ENCODE measurements around the gene RELA.

Gene RELA

DNA sequence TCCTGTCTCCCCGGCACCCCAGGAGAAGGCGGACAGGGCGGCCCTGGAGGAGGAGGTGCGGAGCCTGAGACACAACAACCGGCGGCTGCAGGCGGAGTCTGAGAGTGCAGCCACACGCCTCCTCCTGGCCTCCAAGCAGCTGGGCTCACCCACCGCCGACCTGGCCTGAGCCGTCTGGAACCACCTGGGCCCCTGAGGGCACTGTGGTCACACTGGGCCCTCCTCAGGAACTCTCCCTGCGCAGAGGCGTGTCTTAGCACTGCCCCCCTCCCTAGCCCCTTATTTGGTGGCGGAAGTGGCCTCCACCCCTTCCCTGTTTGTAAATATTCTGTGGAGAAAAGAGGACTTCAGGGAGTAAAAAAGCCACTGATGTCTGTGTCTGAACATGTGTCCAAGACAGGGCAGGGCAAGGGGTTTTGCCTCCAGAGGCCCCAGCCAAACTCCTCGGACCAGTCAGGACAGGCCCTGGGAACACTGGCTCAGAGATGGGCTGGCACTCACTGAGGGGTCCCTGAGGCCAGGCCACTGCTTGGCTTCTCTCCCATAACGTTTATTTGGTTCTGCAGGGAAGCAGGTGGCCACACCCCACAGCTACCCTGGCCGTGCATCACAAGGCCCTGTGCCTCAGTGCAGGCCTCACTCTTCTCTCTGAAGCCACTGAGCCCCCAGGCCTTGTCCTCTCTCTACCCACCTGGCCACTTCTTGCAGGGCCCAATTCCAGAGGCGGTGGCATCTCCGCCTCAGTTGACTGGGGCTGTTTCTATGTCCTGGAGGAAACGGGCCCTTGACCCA, 12.0 kb downstream of the RELA start:
- no peak overlapping the region for H2AFZ ChIP-seq (ENCODE audit: low read depth)
- H3K36me3 ChIP-seq (ENCODE audit: insufficient read depth) = no peaks in the 10 kb centered on the region
- H3K27me3 ChIP-seq (ENCODE audit: insufficient read depth, low read depth) = no peaks in the 10 kb centered on the region
- H3K4me1 ChIP-seq (ENCODE audit: low read depth, poor library complexity, severe bottlenecking) = peaks cover 19% of the 10 kb centered on the region
- no peak overlapping the region for H3K9ac ChIP-seq
- no peak overlapping the region for H3K4me3 ChIP-seq (IDR thresholded peaks at IDR 0.05; ENCODE audit: insufficient read depth, low read depth, low read length)
- no peak overlapping the region for H3K4me2 ChIP-seq
- no peaks in the 10 kb centered on the region for H4K20me1 ChIP-seq (ENCODE audit: insufficient read depth)
- TF ChIP-seq, protein P1, sequence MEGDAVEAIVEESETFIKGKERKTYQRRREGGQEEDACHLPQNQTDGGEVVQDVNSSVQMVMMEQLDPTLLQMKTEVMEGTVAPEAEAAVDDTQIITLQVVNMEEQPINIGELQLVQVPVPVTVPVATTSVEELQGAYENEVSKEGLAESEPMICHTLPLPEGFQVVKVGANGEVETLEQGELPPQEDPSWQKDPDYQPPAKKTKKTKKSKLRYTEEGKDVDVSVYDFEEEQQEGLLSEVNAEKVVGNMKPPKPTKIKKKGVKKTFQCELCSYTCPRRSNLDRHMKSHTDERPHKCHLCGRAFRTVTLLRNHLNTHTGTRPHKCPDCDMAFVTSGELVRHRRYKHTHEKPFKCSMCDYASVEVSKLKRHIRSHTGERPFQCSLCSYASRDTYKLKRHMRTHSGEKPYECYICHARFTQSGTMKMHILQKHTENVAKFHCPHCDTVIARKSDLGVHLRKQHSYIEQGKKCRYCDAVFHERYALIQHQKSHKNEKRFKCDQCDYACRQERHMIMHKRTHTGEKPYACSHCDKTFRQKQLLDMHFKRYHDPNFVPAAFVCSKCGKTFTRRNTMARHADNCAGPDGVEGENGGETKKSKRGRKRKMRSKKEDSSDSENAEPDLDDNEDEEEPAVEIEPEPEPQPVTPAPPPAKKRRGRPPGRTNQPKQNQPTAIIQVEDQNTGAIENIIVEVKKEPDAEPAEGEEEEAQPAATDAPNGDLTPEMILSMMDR (conservative IDR thresholded peaks at IDR 0.05; ENCODE audit: low read depth, low read length) = no peak
- no peak overlapping the region for H3K27ac ChIP-seq
- H3K79me2 ChIP-seq (ENCODE audit: insufficient read depth, low read depth) = no peaks in the 10 kb centered on the region

DNA sequence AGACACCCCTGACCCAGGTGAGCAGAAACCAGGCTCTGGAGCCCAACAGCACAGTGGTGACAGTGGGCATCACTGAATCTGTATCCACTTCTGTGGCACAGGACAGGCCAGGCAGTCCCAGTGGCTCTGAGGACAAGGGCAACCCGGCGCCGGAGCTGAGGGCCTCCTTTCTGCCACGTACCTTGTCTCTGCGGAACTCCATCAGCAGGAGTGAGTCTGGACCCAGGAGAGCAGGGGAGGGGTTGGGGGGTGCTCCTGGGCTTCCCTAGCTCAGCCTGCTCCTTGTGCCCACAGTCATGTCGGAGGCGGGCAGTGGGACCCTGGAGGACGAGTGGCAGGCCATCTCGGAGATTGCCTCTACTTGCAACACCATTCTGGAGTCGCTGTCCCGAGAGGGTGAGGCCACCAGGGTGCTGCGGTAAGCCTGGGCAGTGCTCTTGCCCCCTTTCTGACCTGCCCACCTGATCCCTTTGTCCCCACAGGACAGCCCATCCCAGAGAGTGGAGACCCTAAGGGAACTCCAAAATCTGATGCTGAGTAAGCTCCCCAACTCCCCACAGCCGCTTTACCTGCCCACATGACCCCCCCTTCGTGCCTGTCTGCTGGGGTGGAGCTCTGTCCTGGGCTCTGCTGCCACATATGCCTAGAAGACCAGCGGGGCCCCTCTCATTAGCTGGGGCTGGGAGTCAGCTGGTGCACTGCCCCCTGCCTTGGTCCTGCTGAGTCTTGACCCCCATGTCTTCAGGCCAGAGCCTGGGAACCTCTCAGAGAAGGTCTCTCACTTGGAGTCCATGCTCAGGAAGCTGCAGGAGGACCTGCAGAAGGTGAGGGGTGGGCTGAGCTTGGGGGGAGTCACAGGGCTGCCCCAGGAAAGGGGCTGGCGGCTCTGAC, 12.8 kb downstream of the RELA start:
- TF ChIP-seq, protein P1 (conservative IDR thresholded peaks at IDR 0.05; ENCODE audit: low read depth, low read length) = no peak
- Histone ChIP-seq H3K27me3 (ENCODE audit: insufficient read depth, low read depth) (no peaks in the 10 kb centered on the region), H3K4me2 (no peak overlapping the region), H3K79me2 (ENCODE audit: insufficient read depth, low read depth) (no peaks in the 10 kb centered on the region), H2AFZ (ENCODE audit: low read depth) (no peak overlapping the region), H3K9ac (no peak overlapping the region), H3K4me1 (ENCODE audit: low read depth, poor library complexity, severe bottlenecking) (peaks cover 19% of the 10 kb centered on the region), H3K27ac (no peak overlapping the region), H3K4me3 (IDR thresholded peaks at IDR 0.05; ENCODE audit: insufficient read depth, low read depth, low read length) (no peak overlapping the region), H4K20me1 (ENCODE audit: insufficient read depth) (no peaks in the 10 kb centered on the region), H3K36me3 (ENCODE audit: insufficient read depth) (no peaks in the 10 kb centered on the region)

DNA sequence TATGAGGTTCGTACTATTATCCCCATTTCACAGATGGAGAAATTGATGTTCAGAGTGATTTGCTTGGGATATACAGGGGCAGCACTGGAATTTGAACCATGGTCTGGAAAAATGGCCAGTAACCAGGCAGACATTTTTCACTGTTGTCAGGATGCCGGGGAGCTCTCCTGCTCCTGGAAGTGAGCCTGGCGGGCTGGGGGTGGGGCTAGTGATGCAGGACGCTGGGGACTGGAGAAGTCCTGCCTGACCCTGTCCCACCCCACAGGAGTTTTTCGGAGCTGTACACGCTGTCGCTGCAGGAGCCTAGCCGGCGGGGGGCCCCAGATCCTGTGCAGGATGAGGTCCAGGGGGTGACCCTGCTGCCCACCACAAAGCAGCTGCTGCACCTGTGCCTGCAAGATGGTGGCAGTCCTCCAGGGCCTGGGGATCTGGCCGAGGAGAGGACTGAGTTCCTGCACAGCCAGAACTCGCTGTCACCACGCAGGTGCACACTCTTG, 13.7 kb downstream of the RELA start:
- Histone ChIP-seq H3K36me3 (ENCODE audit: insufficient read depth) (no peaks in the 10 kb centered on the region), H3K27me3 (ENCODE audit: insufficient read depth, low read depth) (no peaks in the 10 kb centered on the region), H3K4me3 (IDR thresholded peaks at IDR 0.05; ENCODE audit: insufficient read depth, low read depth, low read length) (no peak overlapping the region), H2AFZ (ENCODE audit: low read depth) (no peak overlapping the region), H3K4me1 (ENCODE audit: low read depth, poor library complexity, severe bottlenecking) (peaks cover 22% of the 10 kb centered on the region), H3K27ac (no peak overlapping the region), H3K4me2 (no peak overlapping the region), H3K9ac (no peak overlapping the region), H4K20me1 (ENCODE audit: insufficient read depth) (no peaks in the 10 kb centered on the region), H3K79me2 (ENCODE audit: insufficient read depth, low read depth) (no peaks in the 10 kb centered on the region)
- TF ChIP-seq, protein P1 (conservative IDR thresholded peaks at IDR 0.05; ENCODE audit: low read depth, low read length) = no peak

DNA sequence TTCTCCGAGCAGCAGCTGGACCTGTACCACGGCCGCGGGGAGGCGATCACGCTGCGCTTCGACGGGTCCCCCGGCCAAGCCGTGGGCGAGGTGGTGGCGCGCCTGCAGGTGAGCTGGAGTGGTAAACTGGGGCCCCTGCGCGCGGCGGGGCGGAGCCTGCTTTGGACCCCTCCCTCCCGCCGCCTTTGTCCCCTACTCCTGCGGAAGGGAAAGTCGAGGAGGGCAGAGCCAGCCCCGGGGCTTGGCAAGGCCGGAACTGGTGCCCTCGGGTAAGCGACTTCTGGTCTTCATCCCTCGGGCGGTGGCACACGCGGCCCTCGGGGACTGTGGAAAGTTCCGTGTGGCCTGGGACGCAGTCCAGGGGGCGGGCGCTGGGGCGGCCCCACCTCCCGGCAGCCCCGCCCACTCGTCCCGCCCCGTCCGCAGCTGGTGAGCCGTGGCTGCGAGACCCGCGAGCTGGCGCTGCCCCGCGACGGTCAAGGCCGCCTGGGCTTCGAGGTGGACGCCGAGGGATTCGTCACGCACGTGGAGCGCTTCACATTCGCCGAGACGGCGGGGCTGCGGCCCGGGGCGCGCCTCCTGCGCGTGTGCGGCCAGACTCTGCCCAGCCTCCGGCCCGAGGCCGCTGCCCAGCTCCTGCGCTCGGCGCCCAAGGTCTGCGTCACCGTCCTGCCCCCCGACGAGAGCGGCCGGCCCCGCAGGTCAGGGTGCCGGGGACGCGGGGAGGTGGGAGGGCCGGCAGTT, 15.6 kb downstream of the RELA start:
- Histone ChIP-seq H2AFZ (ENCODE audit: low read depth) (no peak overlapping the region), H3K4me1 (ENCODE audit: low read depth, poor library complexity, severe bottlenecking) (peaks cover 19% of the 10 kb centered on the region), H3K27me3 (ENCODE audit: insufficient read depth, low read depth) (no peaks in the 10 kb centered on the region), H3K36me3 (ENCODE audit: insufficient read depth) (no peaks in the 10 kb centered on the region), H3K4me3 (IDR thresholded peaks at IDR 0.05; ENCODE audit: insufficient read depth, low read depth, low read length) (no peak overlapping the region), H3K79me2 (ENCODE audit: insufficient read depth, low read depth) (no peaks in the 10 kb centered on the region), H3K9ac (no peak overlapping the region), H3K27ac (no peak overlapping the region), H3K4me2 (no peak overlapping the region), H4K20me1 (ENCODE audit: insufficient read depth) (no peaks in the 10 kb centered on the region)
- TF ChIP-seq, protein P1 (conservative IDR thresholded peaks at IDR 0.05; ENCODE audit: low read depth, low read length) = no peak

Data from KMS-11 (cell line).